CD8-positive, alpha-beta memory T cell (primary cell): Measurements from ENCODE around the gene KRCC1. TPM values are rescaled to one million over a fixed set of nuclear protein-coding genes. Genes with fewer than 3 reads are reported as not detected.
A peak's percentile ranks its signal among the peaks of the same experiment; 100 is the strongest.
"Not testable (repeated sequence)": the region's sequence is repeated elsewhere in the genome, so short reads cannot be mapped to it uniquely, and the experiment has no call there.

Source experiments
- CTCF ChIA-PET: fragments of 350-600 bp; sonication (Branson Sonifier 250); formaldehyde crosslinking; loops from one replicate; lab custom pipeline; 2021; ENCODE audit warnings: antibody characterized with exemption; lab: Charles Lee
- POLR2A ChIA-PET: fragments of 350-600 bp; sonication (Branson Sonifier 250); formaldehyde crosslinking; loops from one replicate; lab custom pipeline; 2021; ENCODE audit warnings: antibody characterized with exemption; lab: Charles Lee
- DNase-seq, 5 donors: peaks; one replicate each; pipeline versions ENCODE4 v3.0.0 to v3.0.0-alpha.2; 2020 to 2022; ENCODE audit warnings: mixed read lengths in 1 of 5
- H3K27ac ChIP-seq: one replicate; pipeline ENCODE4 v1.7.0; 2013; ENCODE audit warnings: low read depth, mild to moderate bottlenecking, low read length, moderate library complexity
- H3K27me3 ChIP-seq: 2 replicates; pipeline ENCODE4 v1.7.0; 2013; ENCODE audit warnings: low read length, mild to moderate bottlenecking; ENCODE audit not compliant: insufficient read depth, poor library complexity, severe bottlenecking
- H3K36me3 ChIP-seq: 2 replicates; pipeline ENCODE4 v1.7.0; 2013; ENCODE audit warnings: mild to moderate bottlenecking, low read length, moderate library complexity; ENCODE audit not compliant: insufficient read depth
- H3K4me1 ChIP-seq: 2 replicates; pipeline ENCODE4 v1.7.0; 2013; ENCODE audit warnings: mild to moderate bottlenecking, low read length, moderate library complexity; ENCODE audit not compliant: insufficient read depth
- H3K4me3 ChIP-seq: 2 replicates; pipeline ENCODE4 v1.7.0; 2013; ENCODE audit warnings: mild to moderate bottlenecking, low read length
- H3K9me3 ChIP-seq: 2 replicates; pipeline ENCODE4 v1.7.0; 2013; ENCODE audit warnings: mild to moderate bottlenecking, low read length
- H3K27ac Mint-ChIP-seq, 8 donors: one replicate each; pipeline ENCODE4 v1.8.0; 2020 to 2021; ENCODE audit warnings: mixed read lengths in 8 of 8, mild to moderate bottlenecking in 6 of 8, inconsistent platforms in 3 of 8, moderate library complexity in 3 of 8
- H3K27me3 Mint-ChIP-seq, 2 donors: one replicate each; pipeline ENCODE4 v1.8.0; 2020 to 2021; ENCODE audit warnings: mixed read lengths in 2 of 2, mild to moderate bottlenecking in 1 of 2, moderate library complexity in 1 of 2
- H3K36me3 Mint-ChIP-seq, 3 donors: one replicate each; pipeline ENCODE4 v1.8.0; 2020 to 2021; ENCODE audit warnings: mixed read lengths in 3 of 3, inconsistent platforms in 1 of 3, mild to moderate bottlenecking in 1 of 3
- H3K4me1 Mint-ChIP-seq, 3 donors: one replicate each; pipeline ENCODE4 v1.8.0; 2020 to 2021; ENCODE audit warnings: mixed read lengths in 3 of 3, inconsistent platforms in 1 of 3, mild to moderate bottlenecking in 1 of 3
- H3K4me3 Mint-ChIP-seq, 7 donors: one replicate each; pipeline ENCODE4 v1.8.0; 2020 to 2021; ENCODE audit warnings: mixed read lengths in 7 of 7, mild to moderate bottlenecking in 6 of 7, moderate library complexity in 4 of 7, inconsistent platforms in 2 of 7
- H3K9me3 Mint-ChIP-seq, 5 donors: one replicate each; pipeline ENCODE4 v1.8.0; 2020 to 2022; ENCODE audit warnings: mixed read lengths in 5 of 5, mild to moderate bottlenecking in 3 of 5, moderate library complexity in 2 of 5, inconsistent platforms in 1 of 5
- polyA plus RNA-seq: library from polyadenylated mRNA; unstranded; fragments of 300-500 nt; fragmentation: Illumina TruSeq; gene quantifications from one replicate; pipeline ENCODE4 v1.2.3, GENCODE V29; 2021
- total RNA-seq, 2 experiments: library from RNA; stranded (reverse); gene quantifications; one replicate each; pipeline ENCODE4 v1.2.3, GENCODE V29; 2021

Gene KRCC1
- total and polyA plus RNA-seq, 3 experiments from 2014 or later: 14.1 to 41.3 (median 14.8) TPM

DNA sequence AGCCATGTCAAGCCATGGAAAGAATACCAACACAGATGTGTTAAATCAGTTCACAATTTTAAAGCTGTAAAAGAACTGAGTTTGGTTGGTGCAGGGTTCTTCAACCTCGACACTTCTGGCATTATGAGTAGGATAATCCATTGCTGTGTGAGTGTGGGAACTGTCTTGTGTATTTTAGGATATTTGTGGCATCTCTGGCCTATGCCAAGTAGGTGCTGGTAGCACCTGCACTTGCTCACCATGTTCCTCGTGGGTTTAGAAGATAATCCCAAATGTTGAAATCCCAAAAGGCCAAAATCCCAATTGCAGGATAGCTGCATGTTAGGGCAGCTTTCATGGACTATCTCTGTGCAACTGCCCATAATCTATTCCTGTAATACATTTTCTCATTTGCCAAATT is 3.8 kb downstream of the KRCC1 start:
- peaks cover 28% of the 10 kb centered on the region for H3K4me1 ChIP-seq
- POLR2A ChIA-PET: no interaction called here
- peak overlapping the region in 5 of 8 donors; percentile 54 to 95 (median 66) for H3K27ac Mint-ChIP-seq
- H3K27me3 Mint-ChIP-seq: peaks cover 0 to 2% of the 10 kb centered on the region in 2 donors
- H3K4me1 Mint-ChIP-seq: peaks cover 43 to 66% (median 64%) of the 10 kb centered on the region in 3 donors
- H3K36me3 Mint-ChIP-seq: peaks cover 0 to 22% (median 3%) of the 10 kb centered on the region in 3 donors
- no peaks in the 10 kb centered on the region for H3K9me3 Mint-ChIP-seq
- no peak overlapping the region for H3K4me3 ChIP-seq
- no peak overlapping the region for H3K27ac ChIP-seq
- H3K9me3 ChIP-seq: no peaks in the 10 kb centered on the region
- no peak for DNase-seq
- no peaks in the 10 kb centered on the region for H3K27me3 ChIP-seq
- H3K4me3 Mint-ChIP-seq: peak overlapping the region in 1 of 7 donors; percentile 37
- CTCF ChIA-PET: interaction anchor here (3.8 kb wide), 1 partner anchor 8 kb away, joined by 18 read pairs; no protein-coding TSS in a partner anchor
- no peaks in the 10 kb centered on the region for H3K36me3 ChIP-seq

DNA sequence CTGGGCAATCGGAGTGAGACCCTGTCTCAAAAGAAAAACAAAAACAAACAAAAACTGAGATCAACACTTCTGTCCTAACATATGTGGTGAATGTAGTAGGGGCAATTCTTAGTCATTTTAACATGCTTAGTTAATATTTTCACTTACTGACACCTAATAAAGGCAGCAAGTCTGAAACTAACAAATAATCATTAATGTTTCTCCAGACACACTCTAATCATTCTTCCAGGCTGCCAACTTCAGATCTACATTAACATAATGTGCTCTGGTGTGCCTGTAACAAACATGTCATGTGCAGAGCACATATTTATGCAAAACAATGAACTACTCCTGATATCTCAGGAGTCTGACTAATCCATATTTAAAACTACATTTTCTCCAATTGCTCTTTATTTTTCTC is 6.0 kb downstream of the KRCC1 start:
- H3K4me1 Mint-ChIP-seq: peaks cover 38 to 69% (median 62%) of the 10 kb centered on the region in 3 donors
- H3K4me3 Mint-ChIP-seq: peak overlapping the region in 1 of 7 donors; percentile 27
- no peak overlapping the region for H3K27ac ChIP-seq
- H3K4me1 ChIP-seq: peaks cover 19% of the 10 kb centered on the region
- ChIA-PET CTCF (interaction anchor here (3.8 kb wide), 1 partner anchor 11 kb away, joined by 18 read pairs; no protein-coding TSS in a partner anchor), POLR2A (no interaction called here)
- no peak for DNase-seq
- H3K27ac Mint-ChIP-seq: peak overlapping the region in 5 of 8 donors; percentile 2 to 46 (median 23)
- no peaks in the 10 kb centered on the region for H3K27me3 ChIP-seq
- peaks cover 0 to 18% (median 3%) of the 10 kb centered on the region in 3 donors for H3K36me3 Mint-ChIP-seq
- H3K27me3 Mint-ChIP-seq: no peaks in the 10 kb centered on the region
- H3K36me3 ChIP-seq: no peaks in the 10 kb centered on the region
- no peaks in the 10 kb centered on the region for H3K9me3 ChIP-seq
- no peak overlapping the region for H3K4me3 ChIP-seq
- H3K9me3 Mint-ChIP-seq: no peaks in the 10 kb centered on the region

- Mint-ChIP-seq H3K9me3 (no peaks in the 10 kb centered on the region), H3K27me3 (no peaks in the 10 kb centered on the region), H3K36me3 (peaks cover 0 to 20% (median 3%) of the 10 kb centered on the region in 3 donors), H3K27ac (peak overlapping the region in 5 of 8 donors; percentile 2 to 61 (median 4)), H3K4me1 (peaks cover 27 to 65% (median 55%) of the 10 kb centered on the region in 3 donors), H3K4me3 (no peak overlapping the region)
- Histone ChIP-seq H3K36me3 (no peaks in the 10 kb centered on the region), H3K9me3 (no peaks in the 10 kb centered on the region), H3K27ac (no peak overlapping the region), H3K4me3 (no peak overlapping the region), H3K27me3 (no peaks in the 10 kb centered on the region), H3K4me1 (peaks cover 8% of the 10 kb centered on the region)
- ChIA-PET CTCF (interaction anchor here (3.8 kb wide), 1 partner anchor 12 kb away, joined by 18 read pairs; no protein-coding TSS in a partner anchor), POLR2A (no interaction called here)
- DNase-seq: no peak
Observed at GRCh38 chr2:88048541-88048940, 7.0 kb downstream of the KRCC1 start.

- not testable (repeated sequence) for H3K4me3 Mint-ChIP-seq, H3K4me3 ChIP-seq, H3K27me3 ChIP-seq, H3K9me3 Mint-ChIP-seq, DNase-seq, H3K9me3 ChIP-seq, H3K27me3 Mint-ChIP-seq, H3K36me3 ChIP-seq, H3K4me1 ChIP-seq, H3K27ac ChIP-seq
- H3K4me1 Mint-ChIP-seq: peaks cover 33 to 66% (median 59%) of the 10 kb centered on the region in 3 donors
- H3K36me3 Mint-ChIP-seq: peaks cover 0 to 21% (median 0%) of the 10 kb centered on the region in 3 donors
- H3K27ac Mint-ChIP-seq: peak overlapping the region in 3 of 8 donors; percentile 3 to 20 (median 14)
- POLR2A ChIA-PET: interaction anchor here (0.9 kb wide), 1 partner anchor 9 kb away, joined by 7 read pairs; no protein-coding TSS in a partner anchor
- CTCF ChIA-PET: interaction anchor here (1.3 kb wide), 1 partner anchor 15 kb away, joined by 7 read pairs; no protein-coding TSS in a partner anchor
Observed at GRCh38 chr2:88045561-88045960, 10.0 kb downstream of the KRCC1 start.

DNA sequence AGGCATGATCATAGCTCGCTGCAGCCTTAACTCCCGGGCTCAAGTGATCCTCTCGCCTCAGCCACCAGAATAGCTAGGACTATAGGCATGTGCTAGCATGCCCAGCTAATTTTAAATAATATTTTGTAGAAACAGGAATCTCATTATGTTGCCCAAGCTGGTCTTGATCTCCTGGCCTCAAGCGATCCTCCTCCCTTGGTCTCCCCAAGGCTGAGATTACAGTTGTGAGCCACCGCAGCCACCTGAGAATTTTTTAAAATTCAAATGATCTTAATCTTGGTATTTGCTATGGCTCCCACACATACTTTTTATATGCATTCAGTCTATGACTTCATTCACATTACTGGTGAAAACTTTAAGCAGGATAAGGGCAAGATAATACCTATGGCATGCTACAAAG is 13.1 kb downstream of the KRCC1 start:
- Mint-ChIP-seq H3K9me3 (no peaks in the 10 kb centered on the region), H3K36me3 (peaks cover 0 to 17% (median 3%) of the 10 kb centered on the region in 3 donors), H3K4me1 (peaks cover 35 to 70% (median 62%) of the 10 kb centered on the region in 3 donors), H3K27ac (peak overlapping the region in 1 of 8 donors; percentile 66), H3K4me3 (no peak overlapping the region), H3K27me3 (peaks cover 0 to 2% of the 10 kb centered on the region in 2 donors)
- Histone ChIP-seq H3K4me1 (no peaks in the 10 kb centered on the region), H3K27ac (no peak overlapping the region), H3K27me3 (no peaks in the 10 kb centered on the region), H3K4me3 (no peak overlapping the region), H3K36me3 (no peaks in the 10 kb centered on the region), H3K9me3 (no peaks in the 10 kb centered on the region)
- ChIA-PET POLR2A (no interaction called here), CTCF (no interaction called here)
- no peak for DNase-seq

- Histone ChIP-seq H3K36me3 (peaks cover 4% of the 10 kb centered on the region), H3K4me3 (no peak overlapping the region), H3K27ac (no peak overlapping the region), H3K9me3 (no peaks in the 10 kb centered on the region), H3K27me3 (no peaks in the 10 kb centered on the region), H3K4me1 (no peaks in the 10 kb centered on the region)
- Mint-ChIP-seq H3K4me1 (peaks cover 38 to 74% (median 66%) of the 10 kb centered on the region in 3 donors), H3K4me3 (no peak overlapping the region), H3K36me3 (peaks cover 0 to 38% (median 17%) of the 10 kb centered on the region in 3 donors), H3K9me3 (no peaks in the 10 kb centered on the region), H3K27ac (peak overlapping the region in 1 of 8 donors; percentile 41), H3K27me3 (peaks cover 0 to 2% of the 10 kb centered on the region in 2 donors)
- ChIA-PET CTCF (no interaction called here), POLR2A (no interaction called here)
- DNase-seq: no peak
Observed at GRCh38 chr2:88038263-88039105, 17.1 kb downstream of the KRCC1 start.

GRCh38 chr2:88036606-88037005 is 19.0 kb downstream of the KRCC1 start:
- Mint-ChIP-seq H3K27me3 (peaks cover 0 to 2% of the 10 kb centered on the region in 2 donors), H3K9me3 (no peaks in the 10 kb centered on the region), H3K27ac (no peak overlapping the region), H3K4me1 (peaks cover 28 to 68% (median 62%) of the 10 kb centered on the region in 3 donors), H3K36me3 (peaks cover 0 to 43% (median 19%) of the 10 kb centered on the region in 3 donors), H3K4me3 (no peak overlapping the region)
- Histone ChIP-seq H3K4me3 (no peak overlapping the region), H3K36me3 (peaks cover 4% of the 10 kb centered on the region), H3K9me3 (no peaks in the 10 kb centered on the region), H3K4me1 (no peaks in the 10 kb centered on the region), H3K27me3 (no peaks in the 10 kb centered on the region), H3K27ac (no peak overlapping the region)
- ChIA-PET CTCF (no interaction called here), POLR2A (no interaction called here)
- no peak for DNase-seq

DNA sequence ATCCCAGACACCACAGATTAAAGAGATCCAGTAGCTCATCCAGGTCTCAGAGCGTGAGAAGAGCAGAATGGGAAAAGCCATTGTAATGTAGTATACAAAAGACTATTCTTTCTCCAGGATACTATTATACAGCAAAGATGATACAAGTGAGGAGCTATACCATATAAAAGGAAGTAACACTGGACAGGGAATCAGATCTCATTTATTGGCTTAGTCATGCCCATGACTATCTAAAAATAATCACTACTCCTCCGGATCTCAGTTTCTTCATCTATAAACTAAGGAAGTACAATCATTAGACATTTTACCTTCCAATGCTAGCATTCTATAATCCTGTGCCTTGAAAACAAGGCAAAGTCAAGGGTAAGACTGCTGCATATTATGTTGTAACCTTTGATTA is 19.4 kb downstream of the KRCC1 start:
- Histone ChIP-seq H3K9me3 (no peaks in the 10 kb centered on the region), H3K4me1 (no peaks in the 10 kb centered on the region), H3K4me3 (no peak overlapping the region), H3K36me3 (peaks cover 4% of the 10 kb centered on the region), H3K27me3 (no peaks in the 10 kb centered on the region), H3K27ac (no peak overlapping the region)
- peak overlapping the region in 1 of 8 donors; percentile 27 for H3K27ac Mint-ChIP-seq
- H3K4me1 Mint-ChIP-seq: peaks cover 27 to 64% (median 58%) of the 10 kb centered on the region in 3 donors
- no peak overlapping the region for H3K4me3 Mint-ChIP-seq
- CTCF ChIA-PET: no interaction called here
- POLR2A ChIA-PET: no interaction called here
- H3K9me3 Mint-ChIP-seq: no peaks in the 10 kb centered on the region
- peaks cover 0 to 2% of the 10 kb centered on the region in 2 donors for H3K27me3 Mint-ChIP-seq
- H3K36me3 Mint-ChIP-seq: peaks cover 0 to 43% (median 19%) of the 10 kb centered on the region in 3 donors
- DNase-seq: no peak
